NOMO-1 treated with dmso at 0.1 percent for 144 hours (cell line): ENCODE results near the gene CSPG4.
"Not testable (repeated sequence)": the region's sequence is repeated elsewhere in the genome, so short reads cannot be mapped to it uniquely, and the experiment has no call there.

Experiments
- DNase-seq: peaks from one replicate; lab custom pipeline; 2025; ENCODE audit not compliant: unreplicated experiment; lab: John Stamatoyannopoulos, UW

CSPG4 gene

GRCh38 chr15:75651810-75652543 is 60.7 kb downstream of the CSPG4 start:
- no peak for DNase-seq

GRCh38 chr15:75650908-75651809 is 61.5 kb downstream of the CSPG4 start:
- DNase-seq = no peak

DNA sequence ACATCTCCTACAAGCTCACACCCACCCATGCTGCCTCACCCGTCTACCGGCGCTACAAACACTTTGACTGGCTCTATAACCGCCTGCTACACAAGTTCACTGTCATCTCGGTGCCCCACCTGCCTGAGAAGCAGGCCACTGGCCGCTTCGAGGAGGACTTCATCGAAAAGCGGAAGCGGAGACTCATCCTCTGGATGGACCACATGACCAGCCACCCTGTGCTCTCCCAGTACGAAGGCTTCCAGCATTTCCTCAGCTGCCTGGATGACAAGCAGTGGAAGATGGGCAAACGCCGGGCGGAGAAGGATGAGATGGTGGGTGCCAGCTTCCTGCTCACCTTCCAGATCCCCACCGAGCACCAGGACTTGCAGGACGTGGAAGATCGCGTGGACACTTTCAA is 62.8 kb downstream of the CSPG4 start:
- no peak for DNase-seq

- DNase-seq = no peak
Observed at GRCh38 chr15:75649045-75649761, 63.4 kb downstream of the CSPG4 start.

GRCh38 chr15:75648156-75649000 is 64.3 kb downstream of the CSPG4 start:
- no peak for DNase-seq

- peak; percentile 51 for DNase-seq
Observed at GRCh38 chr15:75647370-75648155, 65.1 kb downstream of the CSPG4 start, which contains the start of gene SNX33. SNX33 (plus strand) TSS chr15:75647912; CDS start chr15:75649103, 1,191 bp downstream.

GRCh38 chr15:75646944-75647364 is 65.7 kb downstream of the CSPG4 start:
- DNase-seq = no peak

DNA sequence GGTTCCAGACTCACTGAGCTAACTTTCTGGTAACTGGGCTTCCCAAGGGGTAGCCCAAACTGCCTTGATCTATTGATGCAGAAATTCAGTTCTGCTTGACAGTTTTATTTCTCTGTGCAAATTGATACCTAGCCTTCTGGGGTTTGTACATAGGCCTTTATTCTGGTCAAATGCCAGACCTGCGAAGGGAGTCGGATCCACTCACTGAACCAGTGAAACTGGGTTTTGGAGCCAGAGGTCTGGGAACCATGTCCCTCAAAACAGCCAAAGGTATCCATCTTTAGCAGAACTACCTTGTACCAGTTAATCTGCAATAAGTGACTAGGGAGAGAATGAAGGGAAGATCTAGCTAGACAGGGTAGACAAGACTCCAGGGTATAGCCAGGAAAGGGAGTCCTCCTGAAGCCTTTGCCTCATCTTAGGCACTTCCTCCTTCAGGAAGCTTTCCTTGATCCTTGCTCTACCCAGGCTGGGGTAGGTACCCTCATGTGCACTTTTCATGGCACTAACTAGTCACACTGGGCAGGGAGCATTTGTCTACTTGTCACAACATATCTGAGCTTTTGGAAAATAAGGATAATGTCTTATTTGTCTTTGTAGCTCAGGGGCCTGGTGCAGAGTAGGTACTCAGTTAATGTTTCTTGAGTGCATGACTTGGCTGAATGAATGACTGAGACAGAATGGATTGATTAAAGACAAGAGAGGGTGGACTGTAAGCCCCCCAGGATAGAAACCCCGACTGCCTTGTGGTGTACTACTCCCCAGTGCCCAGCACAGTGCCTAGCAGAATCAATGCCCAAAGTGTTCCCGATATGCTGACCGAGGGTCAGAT is 66.3 kb downstream of the CSPG4 start:
- no peak for DNase-seq

GRCh38 chr15:75644376-75644775 is 68.3 kb downstream of the CSPG4 start:
- no peak for DNase-seq

DNA sequence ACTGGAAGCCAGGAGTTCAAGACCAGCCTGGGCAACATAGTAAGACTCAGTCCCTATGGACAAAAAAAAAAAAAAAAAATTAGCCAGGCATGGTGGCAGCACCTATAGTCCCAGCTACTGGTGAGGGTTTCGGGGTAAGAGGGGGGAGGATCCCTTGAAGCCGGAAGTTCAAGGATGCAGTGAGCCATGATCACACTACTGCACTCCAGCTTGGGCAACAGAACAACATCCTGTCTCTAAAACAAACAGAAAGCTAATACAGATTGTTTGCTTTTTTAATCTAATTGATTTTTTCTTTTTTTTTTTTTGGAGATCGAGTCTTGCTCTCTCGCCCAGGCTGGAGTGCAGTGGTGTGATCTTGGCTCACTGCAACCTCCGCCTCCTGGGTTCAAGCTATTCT is 71.0 kb downstream of the CSPG4 start:
- no peak for DNase-seq

DNA sequence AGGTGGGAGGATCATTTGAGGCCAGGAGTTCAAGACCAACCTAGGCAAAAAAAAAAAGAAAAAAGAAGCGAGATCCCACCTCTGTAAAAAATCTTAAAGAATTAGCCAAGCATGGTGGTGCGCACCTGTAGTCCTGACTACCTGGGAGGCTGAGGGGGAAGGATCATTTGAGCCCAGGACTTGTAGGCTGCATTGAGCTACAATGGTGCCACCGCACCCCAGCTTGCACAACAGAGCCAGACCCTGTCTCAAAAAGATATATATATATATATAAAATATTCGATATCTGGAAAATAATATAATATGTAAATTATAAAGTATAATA is 71.5 kb downstream of the CSPG4 start:
- DNase-seq = no peak

DNA sequence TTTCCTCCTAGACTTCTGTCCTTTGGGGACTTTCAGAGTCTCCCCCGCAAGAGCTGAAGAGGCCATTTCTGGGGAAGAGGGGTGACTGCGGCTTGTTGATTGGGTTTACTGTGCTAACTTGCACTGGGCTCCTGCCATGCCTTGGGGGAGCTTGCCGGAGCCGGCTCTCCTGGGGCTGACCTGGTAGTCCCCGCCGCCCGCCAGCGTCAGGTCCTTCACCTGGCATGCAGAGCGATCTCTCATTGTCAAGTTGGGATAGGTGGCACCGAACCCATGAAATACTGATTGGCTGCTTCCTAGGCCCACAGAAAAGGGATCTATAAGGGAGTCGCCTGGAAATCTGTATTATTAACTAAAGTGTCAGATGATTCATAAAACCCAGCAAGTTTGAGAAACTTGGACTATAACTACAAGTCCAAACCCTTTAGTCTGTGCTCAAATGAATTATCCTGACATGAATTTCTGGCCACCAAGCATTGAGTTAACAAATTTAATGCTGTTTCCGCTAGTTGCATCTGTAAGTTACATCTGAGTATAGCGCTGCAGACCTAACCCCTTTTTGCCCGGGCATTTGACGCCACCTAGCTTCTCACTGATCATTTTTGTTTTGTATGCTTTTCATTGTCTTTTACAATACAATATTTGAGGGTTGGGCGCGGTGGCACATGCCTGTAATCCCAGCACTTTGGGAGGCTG is 72.0 kb downstream of the CSPG4 start:
- peak; percentile 52 for DNase-seq

GRCh38 chr15:75639709-75640482 is 72.8 kb downstream of the CSPG4 start, which contains the start of gene IMP3:
IMP3 (minus strand) TSS chr15:75640224; CDS start chr15:75640168, 56 bp downstream.
- DNase-seq = peak; percentile 96

- no peak for DNase-seq
Observed at GRCh38 chr15:75639191-75639708, 73.4 kb downstream of the CSPG4 start.

DNA sequence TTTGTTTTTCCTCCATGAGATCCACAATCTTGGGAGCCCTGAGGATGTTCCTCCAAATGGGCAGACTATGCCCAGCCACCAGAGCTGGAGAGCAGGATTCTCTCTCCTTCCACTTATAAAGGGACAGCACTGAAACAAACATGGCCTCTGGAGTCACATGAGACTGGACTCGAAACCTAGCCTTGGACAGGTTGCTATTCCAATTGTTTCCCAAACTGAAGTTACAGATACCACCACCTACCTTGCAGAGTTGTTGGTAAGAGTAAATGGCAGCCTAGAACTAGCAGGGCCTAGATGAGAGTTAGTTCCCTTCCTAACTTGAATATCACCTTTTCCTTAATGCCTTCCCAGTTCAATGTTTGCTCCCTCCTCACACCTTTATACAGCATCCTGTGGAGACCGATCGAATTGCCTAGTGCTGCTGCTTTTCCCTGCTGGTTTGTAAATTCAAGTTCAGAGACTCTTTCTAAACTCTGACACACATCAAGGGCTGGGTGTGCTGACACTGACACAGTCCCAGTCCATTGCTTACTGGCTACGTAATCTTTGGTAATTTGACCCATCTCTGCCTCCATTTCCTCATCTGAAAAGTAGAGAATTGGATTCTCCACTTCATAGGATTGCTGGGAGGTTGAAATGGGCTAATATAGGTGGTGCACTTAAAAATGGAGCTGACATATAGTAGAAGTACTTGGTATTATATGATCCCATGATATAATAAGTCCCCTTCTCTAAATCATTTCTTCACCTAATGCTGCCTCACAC is 75.2 kb downstream of the CSPG4 start:
- no peak for DNase-seq

DNA sequence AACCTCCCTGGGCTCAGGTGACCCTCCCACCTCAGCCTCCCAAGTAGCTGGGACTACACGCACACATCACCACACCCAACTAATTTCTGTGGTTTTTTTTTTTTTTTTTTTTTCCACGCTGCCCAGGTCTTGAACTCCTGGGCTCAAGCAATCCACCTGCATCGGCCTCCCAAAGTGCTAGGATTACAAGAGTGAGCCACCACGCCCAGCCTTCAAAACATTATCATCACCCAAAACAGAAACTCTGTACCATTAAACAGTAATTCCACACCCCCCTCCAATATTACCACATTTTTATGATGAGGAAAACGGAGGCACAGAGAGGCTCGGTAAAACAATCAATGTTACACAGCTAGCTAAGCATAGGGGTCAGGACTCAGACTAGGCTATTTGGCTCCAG is 76.6 kb downstream of the CSPG4 start:
- no peak for DNase-seq

- DNase-seq = not testable (repeated sequence)
Observed at GRCh38 chr15:75633922-75634321, 78.7 kb downstream of the CSPG4 start.
